Measurements from ENCODE around the gene GRB7. TPM values are rescaled to one million over a fixed set of nuclear protein-coding genes. Genes with fewer than 3 reads are reported as not detected.

The GRB7 gene
- total RNA-seq, 2 donors from 2014 or later: 54.6 to 73.9 TPM

DNA sequence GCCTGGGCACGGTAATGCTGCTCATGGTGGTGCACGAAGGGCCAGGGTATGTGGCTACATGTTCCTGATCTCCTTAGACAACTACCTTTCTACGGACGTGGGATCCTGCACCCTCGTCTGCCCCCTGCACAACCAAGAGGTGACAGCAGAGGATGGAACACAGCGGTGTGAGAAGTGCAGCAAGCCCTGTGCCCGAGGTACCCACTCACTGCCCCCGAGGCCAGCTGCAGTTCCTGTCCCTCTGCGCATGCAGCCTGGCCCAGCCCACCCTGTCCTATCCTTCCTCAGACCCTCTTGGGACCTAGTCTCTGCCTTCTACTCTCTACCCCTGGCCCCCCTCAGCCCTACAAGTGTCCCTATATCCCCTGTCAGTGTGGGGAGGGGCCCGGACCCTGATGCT, 25.9 kb upstream of the GRB7 start:
- Histone ChIP-seq H3K27me3 (ENCODE audit: control insufficient read depth, insufficient read depth, low read length, poor library complexity, severe bottlenecking) (no peaks in the 10 kb centered on the region), H3K4me3 (ENCODE audit: low read length) (no peak overlapping the region), H3K9ac (ENCODE audit: extremely low read depth, low read length, poor library complexity, severe bottlenecking) (no peak overlapping the region), H3K9me3 (ENCODE audit: control insufficient read depth, low read length) (no peaks in the 10 kb centered on the region), H3K4me1 (ENCODE audit: control insufficient read depth, insufficient read depth, low read length) (no peaks in the 10 kb centered on the region), H3K36me3 (ENCODE audit: control insufficient read depth, insufficient read depth, low read length) (peaks cover 69% of the 10 kb centered on the region), H3K27ac (ENCODE audit: low read depth, low read length) (no peak overlapping the region)
- DNase-seq: no peak
- Mint-ChIP-seq H3K9me3 (no peaks in the 10 kb centered on the region), H3K27ac (no peak overlapping the region), H3K4me3 (no peak overlapping the region), H3K27me3 (ENCODE audit: insufficient read depth) (no peaks in the 10 kb centered on the region), H3K36me3 (ENCODE audit: low read depth) (peaks cover 59% of the 10 kb centered on the region), H3K4me1 (no peaks in the 10 kb centered on the region)
- 92 to 100% methylated on average over 4 to 10 of the region's 10 CpGs for WGBS, 2 experiments (ENCODE audit: insufficient coverage in 1 of 2, insufficient read length in 1 of 2)
- no peak for TF ChIP-seq CTCF (conservative IDR thresholded peaks at IDR 0.05)

DNA sequence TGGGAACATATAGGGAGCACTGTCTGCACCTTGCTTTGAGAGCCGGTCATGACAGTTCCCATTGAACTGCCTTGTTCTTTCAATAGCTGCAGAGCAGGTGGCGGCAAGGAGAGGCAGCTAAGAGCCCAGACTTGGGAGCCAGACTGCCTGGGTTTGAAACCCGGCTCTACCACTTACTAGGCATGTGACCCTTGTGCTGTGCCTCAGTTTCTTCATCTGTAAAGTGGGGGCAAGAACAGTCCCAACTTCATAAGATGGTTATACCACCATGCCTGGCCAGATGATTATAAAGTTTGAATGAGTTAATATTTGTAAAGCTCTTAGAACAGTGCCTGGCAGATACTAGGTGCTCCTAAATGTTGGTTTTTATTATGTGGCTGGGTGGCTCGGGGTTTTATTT, 23.5 kb upstream of the GRB7 start:
- WGBS, 2 experiments (ENCODE audit: insufficient coverage in 1 of 2, insufficient read length in 1 of 2): 94 to 100% methylated on average over 2 to 4 of the region's 4 CpGs
- no peaks in the 10 kb centered on the region for H3K27me3 Mint-ChIP-seq (ENCODE audit: insufficient read depth)
- H3K36me3 ChIP-seq (ENCODE audit: control insufficient read depth, insufficient read depth, low read length): peaks cover 64% of the 10 kb centered on the region
- no peaks in the 10 kb centered on the region for H3K9me3 ChIP-seq (ENCODE audit: control insufficient read depth, low read length)
- H3K4me3 Mint-ChIP-seq: no peak overlapping the region
- H3K27me3 ChIP-seq (ENCODE audit: control insufficient read depth, insufficient read depth, low read length, poor library complexity, severe bottlenecking): no peaks in the 10 kb centered on the region
- DNase-seq: no peak
- no peaks in the 10 kb centered on the region for H3K9me3 Mint-ChIP-seq
- no peak overlapping the region for H3K9ac ChIP-seq (ENCODE audit: extremely low read depth, low read length, poor library complexity, severe bottlenecking)
- H3K27ac Mint-ChIP-seq: no peak overlapping the region
- no peak overlapping the region for H3K4me3 ChIP-seq (ENCODE audit: low read length)
- no peak overlapping the region for H3K27ac ChIP-seq (ENCODE audit: low read depth, low read length)
- no peaks in the 10 kb centered on the region for H3K4me1 ChIP-seq (ENCODE audit: control insufficient read depth, insufficient read depth, low read length)
- no peak for TF ChIP-seq CTCF (conservative IDR thresholded peaks at IDR 0.05)
- peaks cover 64% of the 10 kb centered on the region for H3K36me3 Mint-ChIP-seq (ENCODE audit: low read depth)
- no peaks in the 10 kb centered on the region for H3K4me1 Mint-ChIP-seq

DNA sequence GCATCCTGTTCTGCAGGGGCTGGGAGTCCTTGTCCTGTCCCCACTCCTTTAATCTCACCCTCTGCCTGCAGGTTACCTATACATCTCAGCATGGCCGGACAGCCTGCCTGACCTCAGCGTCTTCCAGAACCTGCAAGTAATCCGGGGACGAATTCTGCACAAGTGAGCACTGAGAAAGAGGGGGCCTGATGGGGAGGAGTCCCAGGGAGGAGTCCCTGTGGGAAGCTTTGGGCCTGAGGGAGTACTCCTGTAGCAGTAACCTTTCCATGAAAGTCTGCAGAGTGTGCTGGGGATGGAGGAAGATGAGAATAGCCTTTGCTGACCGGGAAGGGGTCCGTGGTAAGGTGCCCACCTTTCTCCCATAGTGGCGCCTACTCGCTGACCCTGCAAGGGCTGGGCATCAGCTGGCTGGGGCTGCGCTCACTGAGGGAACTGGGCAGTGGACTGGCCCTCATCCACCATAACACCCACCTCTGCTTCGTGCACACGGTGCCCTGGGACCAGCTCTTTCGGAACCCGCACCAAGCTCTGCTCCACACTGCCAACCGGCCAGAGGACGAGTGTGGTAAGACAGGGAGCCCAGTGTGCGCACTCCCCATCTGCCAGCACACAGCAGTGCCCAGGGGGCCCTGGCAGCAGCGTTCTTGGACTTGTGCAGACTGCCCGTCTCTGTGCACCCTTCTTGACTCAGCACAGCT, 22.2 kb upstream of the GRB7 start:
- Histone ChIP-seq H3K9me3 (ENCODE audit: control insufficient read depth, low read length) (no peaks in the 10 kb centered on the region), H3K4me3 (ENCODE audit: low read length) (no peak overlapping the region), H3K36me3 (ENCODE audit: control insufficient read depth, insufficient read depth, low read length) (peaks cover 64% of the 10 kb centered on the region), H3K27me3 (ENCODE audit: control insufficient read depth, insufficient read depth, low read length, poor library complexity, severe bottlenecking) (no peaks in the 10 kb centered on the region), H3K9ac (ENCODE audit: extremely low read depth, low read length, poor library complexity, severe bottlenecking) (no peak overlapping the region), H3K4me1 (ENCODE audit: control insufficient read depth, insufficient read depth, low read length) (no peaks in the 10 kb centered on the region), H3K27ac (ENCODE audit: low read depth, low read length) (no peak overlapping the region)
- Mint-ChIP-seq H3K27me3 (ENCODE audit: insufficient read depth) (no peaks in the 10 kb centered on the region), H3K4me1 (no peaks in the 10 kb centered on the region), H3K27ac (no peak overlapping the region), H3K4me3 (no peak overlapping the region), H3K36me3 (ENCODE audit: low read depth) (peaks cover 64% of the 10 kb centered on the region), H3K9me3 (no peaks in the 10 kb centered on the region)
- no peak for TF ChIP-seq CTCF (conservative IDR thresholded peaks at IDR 0.05)
- DNase-seq: no peak
- WGBS, 2 experiments (ENCODE audit: insufficient coverage in 1 of 2, insufficient read length in 1 of 2): 94 to 95% methylated on average over 8 to 18 of the region's 18 CpGs
